ENCODE data around the gene TRPM3. TPM values are rescaled to one million over a fixed set of nuclear protein-coding genes. Genes with fewer than 3 reads are reported as not detected.

TRPM3 gene
- total RNA-seq, 2 donors from 2014 or later, result 0.90 to 5.3 TPM

DNA sequence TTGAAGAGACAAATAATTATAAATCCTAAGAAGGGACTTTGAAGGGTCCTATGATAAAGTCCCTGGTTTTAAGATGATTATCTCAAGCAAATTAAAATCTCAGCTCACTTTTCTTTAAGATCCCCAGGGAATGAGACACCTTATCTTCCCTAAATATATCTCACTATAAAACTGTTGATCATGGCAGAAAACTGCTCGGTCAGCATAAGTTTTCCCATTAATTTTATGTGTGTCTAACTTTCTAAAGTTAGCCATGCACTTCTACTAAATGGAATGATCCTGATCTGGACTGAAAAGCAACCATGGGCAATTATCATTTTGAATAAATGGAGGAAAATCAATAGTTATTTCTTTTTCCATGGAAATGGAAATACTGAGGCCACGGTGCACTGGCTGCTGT lies 314.5 kb downstream of the TRPM3 start:
- intact Hi-C loops (cut with DNase I), result no loop called here
- no peak for DNase-seq (ENCODE audit: low spot score)

DNA sequence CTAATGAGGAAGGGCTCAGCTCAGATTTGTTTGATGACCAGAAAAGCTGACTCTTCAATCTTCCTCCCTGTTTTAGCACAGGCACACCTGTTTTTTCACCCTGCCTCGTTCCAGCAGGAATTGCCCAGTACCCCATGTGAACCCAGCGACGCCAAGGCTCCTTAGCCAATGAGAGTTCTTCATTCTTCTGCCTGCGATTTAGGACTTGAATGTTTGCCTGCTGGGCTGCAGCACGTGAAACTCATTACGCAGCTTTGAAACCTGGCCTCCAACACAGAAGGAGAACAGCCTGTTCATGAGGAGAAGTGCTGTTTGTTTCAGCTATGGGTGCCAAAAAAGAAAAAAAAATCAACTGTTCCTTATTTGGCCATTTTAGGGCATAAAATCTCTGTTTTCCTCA lies 315.5 kb downstream of the TRPM3 start:
- intact Hi-C loops (cut with DNase I), result no loop called here
- DNase-seq (ENCODE audit: low spot score), result no peak

- no peak for DNase-seq (ENCODE audit: low spot score)
- intact Hi-C loops (cut with DNase I), result no loop called here
Observed at GRCh38 chr9:70802758-70803436, 318.5 kb downstream of the TRPM3 start.

GRCh38 chr9:70802206-70802605 lies 319.2 kb downstream of the TRPM3 start:
- intact Hi-C loops (cut with DNase I), result no loop called here
- DNase-seq (ENCODE audit: low spot score), result no peak

DNA sequence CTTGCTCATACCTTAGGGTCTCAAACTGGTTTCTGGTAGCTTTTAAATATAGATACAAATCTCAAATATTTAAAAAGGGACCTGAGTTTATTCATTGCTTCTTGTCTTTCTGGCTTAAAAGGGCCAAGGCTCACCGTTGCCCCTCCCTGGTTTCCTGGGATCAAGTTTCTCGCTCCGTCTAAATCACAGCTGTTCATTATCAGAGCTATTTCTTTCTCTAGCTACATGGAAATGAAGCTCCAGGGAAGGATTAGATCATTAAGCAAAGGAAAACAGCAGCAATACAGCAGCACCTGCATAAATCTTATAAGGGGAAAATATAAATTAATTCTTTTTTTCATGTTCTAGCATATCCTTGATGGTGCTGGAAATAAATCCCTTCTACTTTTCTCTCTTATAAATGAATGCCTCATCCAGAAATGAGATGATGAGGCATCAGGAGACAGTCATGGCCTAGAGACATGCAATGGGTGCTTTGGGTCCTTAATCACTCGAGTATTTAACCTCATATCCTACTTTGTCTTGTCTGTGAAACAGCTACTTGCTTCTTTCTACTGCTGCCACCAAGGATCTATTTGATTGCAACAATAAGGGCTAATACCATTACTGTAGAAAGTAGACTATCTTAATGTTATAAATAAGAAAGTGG lies 320.1 kb downstream of the TRPM3 start:
- intact Hi-C loops (cut with DNase I), result no loop called here
- DNase-seq (ENCODE audit: low spot score), result no peak

DNA sequence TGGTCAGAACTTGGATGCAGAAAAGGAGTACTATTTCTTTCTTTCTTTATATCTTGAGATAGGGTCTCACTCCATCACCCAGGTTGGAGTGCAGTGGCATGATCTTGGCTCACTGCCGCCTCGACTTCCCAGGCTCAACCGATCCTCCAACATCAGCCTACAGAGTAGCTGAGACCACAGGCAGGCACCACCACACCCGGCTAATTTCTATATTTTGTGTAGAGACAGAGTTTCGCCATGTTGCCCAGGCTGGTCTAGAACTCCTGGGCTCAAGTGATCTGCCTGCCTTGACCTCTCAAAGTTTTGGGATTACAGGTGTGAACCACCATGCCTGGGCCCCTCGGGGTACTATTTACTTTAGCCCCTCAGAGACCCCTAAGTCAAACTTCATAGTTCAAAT lies 323.4 kb downstream of the TRPM3 start:
- intact Hi-C loops (cut with DNase I), result no loop called here
- DNase-seq (ENCODE audit: low spot score), result no peak

DNA sequence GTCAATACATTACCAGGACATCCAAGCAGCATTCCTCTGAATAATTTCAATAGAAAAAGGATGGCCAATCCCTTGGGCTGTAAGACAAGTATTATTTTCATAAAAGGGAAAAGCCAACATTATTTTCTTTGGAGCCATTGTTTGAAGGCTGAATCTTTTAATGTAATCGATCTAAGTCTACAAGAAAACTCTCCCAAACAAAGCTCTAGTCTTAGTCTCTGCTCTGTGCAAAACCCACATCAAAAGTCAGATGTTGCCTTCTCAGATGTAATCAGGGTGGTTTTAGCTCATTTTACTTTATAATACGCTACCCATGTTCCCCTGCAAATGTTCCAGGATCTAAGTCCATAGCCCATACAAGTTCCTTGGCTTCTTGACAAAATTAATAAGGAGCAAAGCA lies 325.6 kb downstream of the TRPM3 start:
- intact Hi-C loops (cut with DNase I), result no loop called here
- DNase-seq (ENCODE audit: low spot score), result no peak

- intact Hi-C loops (cut with DNase I), result no loop called here
- DNase-seq (ENCODE audit: low spot score), result no peak
Observed at GRCh38 chr9:70792796-70793195, 328.6 kb downstream of the TRPM3 start.

- no peak for DNase-seq (ENCODE audit: low spot score)
- intact Hi-C loops (cut with DNase I), result no loop called here
Observed at GRCh38 chr9:70791936-70792335, 329.5 kb downstream of the TRPM3 start.

DNA sequence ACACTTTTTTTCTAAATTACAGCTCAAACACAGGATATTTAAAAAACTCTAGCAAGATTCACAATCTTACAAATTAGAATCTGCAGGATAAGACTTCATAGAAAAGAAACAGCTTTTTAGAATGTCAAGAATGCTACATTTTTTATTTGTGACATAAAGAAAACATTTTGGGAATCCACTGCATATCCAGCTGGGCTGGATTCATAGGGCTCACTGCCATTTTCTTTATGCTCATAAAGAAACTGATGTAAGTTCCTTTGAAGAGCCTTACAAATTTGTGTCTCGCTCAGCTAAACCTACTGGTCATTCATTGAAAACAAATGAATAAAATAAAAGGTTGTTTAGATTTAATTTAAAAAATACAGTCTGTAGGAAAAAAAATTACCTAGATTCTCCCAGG lies 332.3 kb downstream of the TRPM3 start:
- intact Hi-C loops (cut with DNase I), result no loop called here
- DNase-seq (ENCODE audit: low spot score), result no peak

DNA sequence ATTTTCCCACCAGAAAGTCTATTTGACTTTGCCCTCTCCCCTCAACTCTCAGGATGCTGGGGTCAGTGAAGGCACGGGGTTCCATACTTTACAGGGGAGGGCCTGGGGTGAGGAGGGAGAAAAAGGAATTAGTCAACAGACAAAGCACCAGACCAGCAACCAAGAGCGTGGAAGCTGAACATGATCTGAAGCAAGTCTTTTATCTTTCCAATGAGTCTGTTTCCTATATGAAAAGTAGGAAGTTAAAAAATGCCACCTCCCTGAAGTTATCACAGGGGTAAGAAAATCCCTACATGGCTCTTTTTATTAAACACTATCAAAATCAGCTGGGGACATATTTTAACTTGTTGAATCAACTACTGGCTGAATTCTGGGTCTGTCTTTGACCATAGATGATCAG lies 337.0 kb downstream of the TRPM3 start:
- intact Hi-C loops (cut with DNase I), result no loop called here

DNA sequence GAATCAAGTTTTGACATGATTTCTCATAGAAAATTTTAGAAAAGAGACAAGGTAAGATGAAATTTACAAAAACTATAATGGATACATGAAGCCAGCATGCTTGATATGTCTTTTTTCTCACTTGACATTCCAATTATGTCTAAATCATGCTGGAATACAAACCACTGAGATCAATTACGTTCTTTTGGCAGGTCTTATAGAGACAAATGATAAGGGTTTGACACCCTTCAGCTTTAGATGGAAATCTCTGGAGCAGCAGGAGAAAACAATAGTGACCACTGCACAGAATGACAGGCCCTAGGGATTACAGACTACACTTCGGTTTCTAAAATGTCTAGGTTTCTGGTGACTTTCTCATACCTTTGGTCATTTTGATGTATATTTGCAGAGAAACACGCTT lies 342.9 kb downstream of the TRPM3 start:
- intact Hi-C loops (cut with DNase I), result no loop called here
- DNase-seq (ENCODE audit: low spot score), result no peak

More for the DNA sequence above, 337.0 kb downstream of the TRPM3 start:
- no peak for DNase-seq (ENCODE audit: low spot score)

DNA sequence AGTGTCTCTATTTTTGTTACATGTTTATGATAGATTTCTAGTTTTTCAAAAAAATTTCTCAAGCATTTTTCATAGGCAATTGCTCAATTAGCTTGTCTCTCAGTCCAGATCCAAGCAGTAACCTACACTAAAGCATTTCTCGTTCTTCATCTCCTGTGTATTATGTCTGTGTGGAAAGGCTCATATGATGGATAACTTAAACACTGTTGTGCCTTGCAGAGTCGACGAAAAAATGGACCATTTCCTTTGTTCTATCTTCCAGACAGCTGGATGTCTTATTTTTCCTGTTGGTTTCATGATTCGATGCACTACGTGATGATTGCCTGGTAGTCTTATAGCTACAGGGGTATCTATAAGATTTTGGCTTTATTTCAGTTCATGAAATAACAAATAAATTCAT lies 347.8 kb downstream of the TRPM3 start:
- intact Hi-C loops (cut with DNase I), result no loop called here
- DNase-seq (ENCODE audit: low spot score), result no peak

GRCh38 chr9:70772601-70773000 lies 348.8 kb downstream of the TRPM3 start:
- intact Hi-C loops (cut with DNase I), result no loop called here
- DNase-seq (ENCODE audit: low spot score), result no peak

DNA sequence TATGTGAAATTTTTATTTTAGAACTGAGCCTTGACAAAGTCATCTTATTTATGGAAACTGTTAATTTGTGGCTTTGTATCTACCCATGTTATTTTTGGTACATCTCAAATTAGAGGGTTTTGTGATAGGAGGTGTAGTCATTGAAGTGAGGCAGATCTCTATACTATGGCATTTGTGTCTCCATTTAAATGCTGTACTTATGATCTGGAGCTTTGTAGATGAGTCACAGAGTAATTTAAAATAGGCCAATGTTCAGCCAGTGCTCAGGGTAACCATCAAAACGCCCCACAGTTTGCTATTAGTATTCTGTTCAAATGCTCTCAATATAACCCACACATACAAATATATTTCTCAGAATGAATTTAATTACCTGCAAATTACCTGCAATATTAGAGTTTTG lies 355.5 kb downstream of the TRPM3 start:
- intact Hi-C loops (cut with DNase I), result no loop called here
- no peak for DNase-seq (ENCODE audit: low spot score)

DNA sequence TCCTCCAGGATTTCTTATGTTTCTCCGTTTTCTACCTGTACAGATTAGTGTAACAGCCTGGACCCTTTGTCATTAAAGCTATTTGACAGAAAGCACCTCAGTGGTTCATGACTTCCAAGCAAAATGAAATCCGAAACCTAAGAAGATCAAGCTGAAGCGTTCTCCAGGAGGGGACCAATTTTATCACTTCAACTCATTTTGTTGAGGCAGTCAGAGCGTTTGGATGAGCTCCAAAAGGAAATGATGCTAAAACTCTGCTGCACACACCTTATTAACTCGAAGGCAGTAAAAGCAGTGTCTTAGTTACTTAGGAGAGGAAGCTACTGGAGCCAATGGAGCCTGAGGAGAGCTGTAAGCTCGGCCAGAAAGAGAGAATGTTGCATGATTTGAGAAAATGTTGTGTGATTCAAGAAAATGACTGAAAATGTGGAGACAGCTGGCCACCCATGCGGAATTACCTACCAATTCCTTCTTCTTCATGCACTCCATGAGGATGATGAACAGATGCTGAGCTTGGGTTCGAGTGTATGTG lies 360.2 kb downstream of the TRPM3 start:
- intact Hi-C loops (cut with DNase I), result no loop called here
- no peak for DNase-seq (ENCODE audit: low spot score)

DNA sequence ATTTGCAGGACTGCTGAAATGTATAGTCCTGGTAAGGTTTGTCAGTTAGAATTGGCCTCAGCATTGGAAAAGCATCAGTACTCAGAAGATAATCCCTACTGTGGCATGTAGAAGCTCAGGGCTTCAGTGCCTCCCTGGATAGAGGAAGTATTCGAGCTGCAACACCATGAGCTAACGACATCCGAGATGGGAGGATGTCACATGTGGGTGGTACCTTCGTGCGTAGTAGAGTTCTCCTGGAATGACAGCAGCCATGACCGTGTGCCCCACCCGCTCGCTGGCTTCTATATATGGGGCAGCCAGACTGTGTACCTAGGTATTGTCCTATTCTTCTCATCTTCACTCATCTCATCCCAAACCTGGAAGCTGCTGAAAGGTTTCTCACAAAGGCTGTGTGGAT lies 361.2 kb downstream of the TRPM3 start:
- no peak for DNase-seq (ENCODE audit: low spot score)
- intact Hi-C loops (cut with DNase I), result no loop called here

- intact Hi-C loops (cut with DNase I), result no loop called here
- DNase-seq (ENCODE audit: low spot score), result no peak
Observed at GRCh38 chr9:70753311-70753710, 368.1 kb downstream of the TRPM3 start.

GRCh38 chr9:70749066-70749465 lies 372.4 kb downstream of the TRPM3 start:
- intact Hi-C loops (cut with DNase I), result no loop called here
- DNase-seq (ENCODE audit: low spot score), result no peak

- intact Hi-C loops (cut with DNase I), result no loop called here
- DNase-seq (ENCODE audit: low spot score), result no peak
Observed at GRCh38 chr9:70747261-70747718, 374.1 kb downstream of the TRPM3 start.

GRCh38 chr9:70746760-70747159 lies 374.7 kb downstream of the TRPM3 start:
- intact Hi-C loops (cut with DNase I), result no loop called here
- DNase-seq (ENCODE audit: low spot score), result no peak
